H9 (cell line): ENCODE data around the gene ENOX1. TPM values are rescaled to one million over a fixed set of nuclear protein-coding genes. Genes with fewer than 3 reads are reported as not detected.

Source experiments
- DNase-seq: peaks from one replicate; pipeline ENCODE4 v3.0.0-alpha.2; 2017
- H2AFZ ChIP-seq: one replicate; pipeline ENCODE4 v1.6.1; 2013; ENCODE audit warnings: mild to moderate bottlenecking, low read length, control low read depth, moderate library complexity
- H2AK5ac ChIP-seq: 2 replicates; pipeline ENCODE4 v1.6.1; 2013; ENCODE audit warnings: low read length, control low read depth, mixed read lengths; ENCODE audit not compliant: insufficient read length
- H2BK120ac ChIP-seq: one replicate; pipeline ENCODE4 v1.6.1; 2013; ENCODE audit warnings: low read depth, mild to moderate bottlenecking, low read length, control low read depth, inconsistent platforms; ENCODE audit not compliant: poor library complexity, severe bottlenecking
- H2BK12ac ChIP-seq: 2 replicates; pipeline ENCODE4 v1.6.1; 2013; ENCODE audit warnings: low read length, control low read depth, mixed read lengths, low read depth; ENCODE audit not compliant: insufficient read length
- H2BK15ac ChIP-seq: 2 replicates; pipeline ENCODE4 v1.6.1; 2013; ENCODE audit warnings: low read depth, low read length, control low read depth
- H2BK20ac ChIP-seq: one replicate; pipeline ENCODE4 v1.6.1; 2013; ENCODE audit warnings: low read depth, mild to moderate bottlenecking, low read length, control low read depth, inconsistent platforms; ENCODE audit not compliant: poor library complexity, severe bottlenecking
- H2BK5ac ChIP-seq: 2 replicates; pipeline ENCODE4 v1.6.1; 2013; ENCODE audit warnings: low read length, control low read depth, mixed read lengths; ENCODE audit not compliant: insufficient read length
- H3K14ac ChIP-seq: 2 replicates; pipeline ENCODE4 v1.6.1; 2013; ENCODE audit warnings: low read length, control low read depth; ENCODE audit not compliant: insufficient read depth
- H3K18ac ChIP-seq: 2 replicates; pipeline ENCODE4 v1.6.1; 2013; ENCODE audit warnings: low read depth, mild to moderate bottlenecking, mixed read lengths, low read length, control low read depth; ENCODE audit not compliant: insufficient read length
- H3K23ac ChIP-seq: 2 replicates; pipeline ENCODE4 v1.6.1; 2013; ENCODE audit warnings: low read length, control low read depth, mixed read lengths, low read depth; ENCODE audit not compliant: insufficient read length
- H3K23me2 ChIP-seq: 2 replicates; pipeline ENCODE4 v1.6.1; 2013; ENCODE audit warnings: low read depth, mild to moderate bottlenecking, mixed read lengths, low read length, control low read depth; ENCODE audit not compliant: insufficient read length, poor library complexity, severe bottlenecking
- H3K27ac ChIP-seq: 2 replicates; pipeline ENCODE4 v1.5.1; 2013; ENCODE audit warnings: low read length, control low read depth, mixed read lengths, low read depth; ENCODE audit not compliant: insufficient read length
- H3K27me3 ChIP-seq: 2 replicates; pipeline ENCODE4 v1.6.1; 2013; ENCODE audit warnings: low read length, control low read depth, inconsistent platforms; ENCODE audit not compliant: insufficient read depth
- H3K4ac ChIP-seq: 2 replicates; pipeline ENCODE4 v1.6.1; 2013; ENCODE audit warnings: low read depth, mild to moderate bottlenecking, control low read depth, inconsistent platforms, low read length, moderate library complexity
- H3K4me1 ChIP-seq: 2 replicates; pipeline ENCODE4 v1.6.1; 2013; ENCODE audit warnings: low read length, control low read depth, inconsistent platforms; ENCODE audit not compliant: insufficient read depth
- H3K4me2 ChIP-seq: 2 replicates; pipeline ENCODE4 v1.6.1; 2013; ENCODE audit warnings: low read length, control low read depth, mixed read lengths; ENCODE audit not compliant: insufficient read length, insufficient read depth
- H3K56ac ChIP-seq: 2 replicates; pipeline ENCODE4 v1.6.1; 2013; ENCODE audit warnings: low read depth, mild to moderate bottlenecking, mixed read lengths, low read length, control low read depth; ENCODE audit not compliant: insufficient read length
- H3K79me1 ChIP-seq: 2 replicates; pipeline ENCODE4 v1.6.1; 2013; ENCODE audit warnings: low read depth, mild to moderate bottlenecking, moderate library complexity, low read length, control low read depth, inconsistent platforms; ENCODE audit not compliant: insufficient read depth, poor library complexity, severe bottlenecking
- H3K79me2 ChIP-seq: 2 replicates; pipeline ENCODE4 v1.6.1; 2013; ENCODE audit warnings: low read length, control low read depth, inconsistent platforms; ENCODE audit not compliant: insufficient read depth
- H3K9ac ChIP-seq: 2 replicates; pipeline ENCODE4 v1.6.1; 2013; ENCODE audit warnings: low read length, control low read depth, mixed read lengths; ENCODE audit not compliant: insufficient read length; ENCODE audit errors: extremely low read depth
- H3K9me3 ChIP-seq: one replicate; pipeline ENCODE4 v1.6.1; 2013; ENCODE audit warnings: low read depth, low read length, inconsistent platforms; ENCODE audit not compliant: control insufficient read depth
- H3T11ph ChIP-seq: one replicate; pipeline ENCODE4 v1.6.1; 2013; ENCODE audit warnings: mild to moderate bottlenecking, low read length, control low read depth, inconsistent platforms
- H4K20me1 ChIP-seq: one replicate; pipeline ENCODE4 v1.6.1; 2013; ENCODE audit not compliant: control insufficient read depth, insufficient read length, insufficient read depth
- H4K5ac ChIP-seq: 2 replicates; pipeline ENCODE4 v1.6.1; 2013; ENCODE audit warnings: low read depth, mild to moderate bottlenecking, mixed read lengths, low read length, control low read depth; ENCODE audit not compliant: insufficient read length
- H4K8ac ChIP-seq: replicated peaks from 2 replicates; pipeline ENCODE4 v1.6.1; 2013; ENCODE audit warnings: low read length, control low read depth, mixed read lengths, low read depth; ENCODE audit not compliant: insufficient read length
- H4K91ac ChIP-seq: 2 replicates; pipeline ENCODE4 v1.6.1; 2013; ENCODE audit warnings: low read depth, mild to moderate bottlenecking, moderate library complexity, mixed read lengths, low read length, control low read depth; ENCODE audit not compliant: insufficient read length
- H3K27ac Mint-ChIP-seq, 3 experiments: 2 replicates in 2 of 3; 3 replicates in 1 of 3; pipeline ENCODE4 v1.8.0; 2020 to 2021; ENCODE audit warnings: mixed read lengths in 3 of 3, mild to moderate bottlenecking in 1 of 3, moderate library complexity in 1 of 3
- H3K27me3 Mint-ChIP-seq: 2 replicates; pipeline ENCODE4 v1.8.0; 2021; ENCODE audit warnings: low read depth, mild to moderate bottlenecking, moderate library complexity, mixed read lengths
- H3K36me3 Mint-ChIP-seq, 3 experiments: 2 replicates in 2 of 3; 3 replicates in 1 of 3; pipeline ENCODE4 v1.8.0; 2020 to 2021; ENCODE audit warnings: low read depth in 3 of 3, mixed read lengths in 3 of 3; ENCODE audit not compliant: insufficient read depth in 1 of 3
- H3K4me1 Mint-ChIP-seq, 2 experiments: 2 replicates each; pipeline ENCODE4 v1.8.0; 2020; ENCODE audit warnings: mixed read lengths in 2 of 2
- H3K4me3 Mint-ChIP-seq, 2 experiments: 2 replicates in 1 of 2; 3 replicates in 1 of 2; pipeline ENCODE4 v1.8.0; 2020 to 2021; ENCODE audit warnings: mild to moderate bottlenecking in 2 of 2, mixed read lengths in 2 of 2, moderate library complexity in 1 of 2
- H3K9me3 Mint-ChIP-seq, 2 experiments: 2 replicates in 1 of 2; 3 replicates in 1 of 2; pipeline ENCODE4 v1.8.0; 2020; ENCODE audit warnings: mild to moderate bottlenecking in 2 of 2, mixed read lengths in 2 of 2, moderate library complexity in 1 of 2
- WGBS: extraction: QIAGEN DNeasy Blood & Tissue Kit; methylation state at CpG from one replicate; pipeline ENCODE4 v1.1.7; 2013; ENCODE audit warnings: missing lambda C conversion rate, low lambda C conversion rate, mixed read lengths; ENCODE audit not compliant: insufficient read length; ENCODE audit errors: extremely low coverage; 5-methylcytosine and 5-hydroxymethylcytosine counted together
- total RNA-seq: library from RNA; stranded (reverse); gene quantifications from 2 replicates; pipeline ENCODE4 v1.2.1, GENCODE V29; 2021
- TF ChIP-seq, protein P1 (sequence below): fragments of 200-600 bp; sonication (generic); conservative IDR thresholded peaks from 3 replicates; pipeline ENCODE4 v1.8.0; 2021; ENCODE audit warnings: antibody characterized with exemption, mild to moderate bottlenecking

The ENOX1 gene
- total RNA-seq, 1 experiment from 2014 or later, result 0.24 TPM

DNA sequence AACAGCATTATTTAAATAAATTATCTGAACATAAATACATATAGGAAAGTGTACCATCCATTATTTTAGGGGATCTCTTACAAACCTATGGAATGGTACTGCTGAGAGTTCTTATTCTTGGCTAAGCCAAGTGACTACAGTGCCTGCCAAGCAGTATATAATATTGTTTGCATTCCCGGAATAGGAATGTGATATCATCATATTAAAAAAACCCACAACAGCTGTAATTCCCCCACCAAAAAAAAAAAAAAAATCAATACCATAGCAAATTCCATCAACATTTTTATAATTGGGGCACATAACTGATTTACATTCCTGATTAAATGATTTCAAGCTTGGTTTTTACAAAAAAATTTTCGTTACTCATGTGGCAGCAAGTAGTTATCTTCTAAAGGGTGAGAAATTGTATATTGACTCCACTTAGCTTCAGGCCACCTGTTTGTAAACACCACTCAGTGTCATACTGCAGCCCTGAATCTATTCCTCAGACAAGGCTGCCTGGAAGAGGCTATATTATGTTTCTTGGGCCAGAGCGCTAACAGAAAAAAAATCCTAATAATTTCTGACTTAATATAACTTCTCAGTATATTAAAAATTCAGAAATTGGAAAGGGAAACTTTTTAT lies 485.3 kb downstream of the ENOX1 start:
- no peak overlapping the region for H2BK20ac ChIP-seq
- no peaks in the 10 kb centered on the region for H3K79me1 ChIP-seq
- H3K23me2 ChIP-seq, result no peaks in the 10 kb centered on the region
- no peak overlapping the region for H3K23ac ChIP-seq
- H3K9me3 Mint-ChIP-seq, result no peaks in the 10 kb centered on the region
- DNase-seq, result no peak
- no peak overlapping the region for H2AFZ ChIP-seq
- H2BK12ac ChIP-seq, result no peak overlapping the region
- no peaks in the 10 kb centered on the region for H3K9me3 ChIP-seq
- no CpG with 5 or more reads among the region's 3 CpGs for WGBS
- H2BK15ac ChIP-seq, result no peak overlapping the region
- no peak overlapping the region for H3K27ac ChIP-seq
- no peak overlapping the region for H3K18ac ChIP-seq
- H2BK120ac ChIP-seq, result no peak overlapping the region
- H3K4ac ChIP-seq, result no peak overlapping the region
- H3K27ac Mint-ChIP-seq, result no peak overlapping the region
- H4K91ac ChIP-seq, result no peak overlapping the region
- H3T11ph ChIP-seq, result no peak overlapping the region
- H2AK5ac ChIP-seq, result no peak overlapping the region
- H4K5ac ChIP-seq, result no peak overlapping the region
- no peaks in the 10 kb centered on the region for H3K36me3 Mint-ChIP-seq
- H3K9ac ChIP-seq, result no peak overlapping the region
- H4K8ac ChIP-seq, result no peak overlapping the region
- no peak overlapping the region for H3K4me2 ChIP-seq
- H3K14ac ChIP-seq, result no peak overlapping the region
- no peaks in the 10 kb centered on the region; the same call in 1 of the 2 replicates for H3K4me1 ChIP-seq
- no peaks in the 10 kb centered on the region for H3K79me2 ChIP-seq
- no peaks in the 10 kb centered on the region for H3K27me3 ChIP-seq
- H2BK5ac ChIP-seq, result no peak overlapping the region
- H4K20me1 ChIP-seq, result no peaks in the 10 kb centered on the region
- no peaks in the 10 kb centered on the region for H3K27me3 Mint-ChIP-seq
- no peak overlapping the region for H3K4me3 Mint-ChIP-seq
- peaks cover 24 to 31% of the 10 kb centered on the region in 2 experiments for H3K4me1 Mint-ChIP-seq
- no peak overlapping the region for H3K56ac ChIP-seq
- TF ChIP-seq, protein P1, sequence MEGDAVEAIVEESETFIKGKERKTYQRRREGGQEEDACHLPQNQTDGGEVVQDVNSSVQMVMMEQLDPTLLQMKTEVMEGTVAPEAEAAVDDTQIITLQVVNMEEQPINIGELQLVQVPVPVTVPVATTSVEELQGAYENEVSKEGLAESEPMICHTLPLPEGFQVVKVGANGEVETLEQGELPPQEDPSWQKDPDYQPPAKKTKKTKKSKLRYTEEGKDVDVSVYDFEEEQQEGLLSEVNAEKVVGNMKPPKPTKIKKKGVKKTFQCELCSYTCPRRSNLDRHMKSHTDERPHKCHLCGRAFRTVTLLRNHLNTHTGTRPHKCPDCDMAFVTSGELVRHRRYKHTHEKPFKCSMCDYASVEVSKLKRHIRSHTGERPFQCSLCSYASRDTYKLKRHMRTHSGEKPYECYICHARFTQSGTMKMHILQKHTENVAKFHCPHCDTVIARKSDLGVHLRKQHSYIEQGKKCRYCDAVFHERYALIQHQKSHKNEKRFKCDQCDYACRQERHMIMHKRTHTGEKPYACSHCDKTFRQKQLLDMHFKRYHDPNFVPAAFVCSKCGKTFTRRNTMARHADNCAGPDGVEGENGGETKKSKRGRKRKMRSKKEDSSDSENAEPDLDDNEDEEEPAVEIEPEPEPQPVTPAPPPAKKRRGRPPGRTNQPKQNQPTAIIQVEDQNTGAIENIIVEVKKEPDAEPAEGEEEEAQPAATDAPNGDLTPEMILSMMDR, result no peak
